ENCODE results near the gene MARCHF4.

The MARCHF4 gene

GRCh38 chr2:216371721-216372702, at the start of gene MARCHF4:
TSS of gene MARCHF4 (minus strand) at chr2:216372483. CDS start at chr2:216370260, 2,223 bp downstream.
- in situ Hi-C loops (cut with HindIII; ENCODE audit: low sequenced_read_pairs), result no loop called here

GRCh38 chr2:216420367-216421101, 48.3 kb upstream of the MARCHF4 start:
- in situ Hi-C loops (cut with HindIII; ENCODE audit: low sequenced_read_pairs), result no loop called here

- in situ Hi-C loops (cut with HindIII; ENCODE audit: low sequenced_read_pairs), result no loop called here
These were observed 46.7 kb upstream of the MARCHF4 start for GRCh38 chr2:216418981-216419380.

GRCh38 chr2:216416571-216417307, 44.5 kb upstream of the MARCHF4 start:
- in situ Hi-C loops (cut with HindIII; ENCODE audit: low sequenced_read_pairs), result no loop called here

- in situ Hi-C loops (cut with HindIII; ENCODE audit: low sequenced_read_pairs), result no loop called here
These were observed 43.3 kb upstream of the MARCHF4 start for GRCh38 chr2:216415541-216415940.

GRCh38 chr2:216414772-216415319, 42.6 kb upstream of the MARCHF4 start:
- in situ Hi-C loops (cut with HindIII; ENCODE audit: low sequenced_read_pairs), result no loop called here

- in situ Hi-C loops (cut with HindIII; ENCODE audit: low sequenced_read_pairs), result no loop called here
These were observed 41.6 kb upstream of the MARCHF4 start for GRCh38 chr2:216413882-216414281.

GRCh38 chr2:216412022-216412999, 40.0 kb upstream of the MARCHF4 start, which contains the start of gene SMARCAL1:
TSS of gene SMARCAL1 (plus strand) at chr2:216412484. CDS start at chr2:216414705, 2,221 bp downstream.
- in situ Hi-C loops (cut with HindIII; ENCODE audit: low sequenced_read_pairs), result no loop called here

- in situ Hi-C loops (cut with HindIII; ENCODE audit: low sequenced_read_pairs), result no loop called here
These were observed 38.3 kb upstream of the MARCHF4 start for GRCh38 chr2:216410550-216410949.

GRCh38 chr2:216408426-216409290, 36.4 kb upstream of the MARCHF4 start:
- in situ Hi-C loops (cut with HindIII; ENCODE audit: low sequenced_read_pairs), result no loop called here

- in situ Hi-C loops (cut with HindIII; ENCODE audit: low sequenced_read_pairs), result no loop called here
These were observed 34.5 kb upstream of the MARCHF4 start for GRCh38 chr2:216406826-216407225.

- in situ Hi-C loops (cut with HindIII; ENCODE audit: low sequenced_read_pairs), result no loop called here
These were observed 33.3 kb upstream of the MARCHF4 start for GRCh38 chr2:216405588-216405987.

GRCh38 chr2:216404010-216404618, 31.8 kb upstream of the MARCHF4 start:
- in situ Hi-C loops (cut with HindIII; ENCODE audit: low sequenced_read_pairs), result no loop called here

GRCh38 chr2:216402751-216403150, 30.5 kb upstream of the MARCHF4 start:
- in situ Hi-C loops (cut with HindIII; ENCODE audit: low sequenced_read_pairs), result no loop called here

GRCh38 chr2:216399621-216400020, 27.3 kb upstream of the MARCHF4 start:
- in situ Hi-C loops (cut with HindIII; ENCODE audit: low sequenced_read_pairs), result no loop called here

GRCh38 chr2:216394881-216395280, 22.6 kb upstream of the MARCHF4 start:
- in situ Hi-C loops (cut with HindIII; ENCODE audit: low sequenced_read_pairs), result no loop called here

- in situ Hi-C loops (cut with HindIII; ENCODE audit: low sequenced_read_pairs), result no loop called here
These were observed 20.9 kb upstream of the MARCHF4 start for GRCh38 chr2:216392945-216393840.

All from DLD1 (cell line).